HG03196 (cell line): ENCODE measurements around the gene GTSE1.

Experiments
- ATAC-seq: cut with Tn5 transposase; IDR thresholded peaks from one replicate; pipeline ENCODE4 v1.9.1; 2021; ENCODE audit not compliant: unreplicated experiment

GTSE1 gene

GRCh38 chr22:46376111-46376510 is 79.4 kb downstream of the GTSE1 start:
- no peak for ATAC-seq

GRCh38 chr22:46376908-46377524 is 80.3 kb downstream of the GTSE1 start:
- no peak for ATAC-seq

GRCh38 chr22:46377525-46378425 is 81.1 kb downstream of the GTSE1 start:
- no peak for ATAC-seq

- no peak for ATAC-seq
Observed at GRCh38 chr22:46378426-46379065, 81.9 kb downstream of the GTSE1 start.

GRCh38 chr22:46379066-46379930 is 82.6 kb downstream of the GTSE1 start:
- no peak for ATAC-seq

- ATAC-seq = no peak
Observed at GRCh38 chr22:46380069-46380468, 83.4 kb downstream of the GTSE1 start.
